Lung (tissue), 12 donors: ENCODE measurements around the gene ZFYVE9. TPM values are rescaled to one million over a fixed set of nuclear protein-coding genes. Genes with fewer than 3 reads are reported as not detected.
"Not testable (repeated sequence)": the region's sequence is repeated elsewhere in the genome, so short reads cannot be mapped to it uniquely, and the experiment has no call there.

Experiments used
- ATAC-seq: fragments of 200-7000 bp; cut with Tn5 transposase; one replicate; pipeline ENCODE4 v1.9.1; 2020; ENCODE audit warnings: moderate number of reproducible peaks; ENCODE audit not compliant: insufficient read depth, low FRiP score
- DNase-seq, 3 donors: peaks; one replicate each; pipeline ENCODE4 v3.0.0-alpha.2; 2013 to 2017
- H3K27ac ChIP-seq, 2 donors: one replicate each; pipeline ENCODE4 v1.5.1; 2013; ENCODE audit warnings: mild to moderate bottlenecking in 2 of 2, moderate library complexity in 2 of 2, control low read depth in 1 of 2, inconsistent platforms in 1 of 2, low read depth in 1 of 2, low read length in 1 of 2
- H3K27me3 ChIP-seq, 3 donors: one replicate each; pipeline ENCODE4 v1.5.1; 2013; ENCODE audit warnings: low read length in 2 of 3; ENCODE audit not compliant: control insufficient read depth in 3 of 3, insufficient read depth in 3 of 3
- H3K36me3 ChIP-seq, 4 donors: one replicate each; pipeline ENCODE4 v1.5.1; 2013; ENCODE audit warnings: low read length in 4 of 4, mild to moderate bottlenecking in 1 of 4, moderate library complexity in 1 of 4; ENCODE audit not compliant: control insufficient read depth in 4 of 4, insufficient read depth in 4 of 4
- H3K4me1 ChIP-seq, 5 donors: one replicate each; pipeline ENCODE4 v1.5.1; 2013; ENCODE audit warnings: low read length in 5 of 5, mild to moderate bottlenecking in 2 of 5, moderate library complexity in 1 of 5; ENCODE audit not compliant: control insufficient read depth in 5 of 5, insufficient read depth in 5 of 5
- H3K4me3 ChIP-seq: one replicate; pipeline ENCODE4 v1.5.1; 2013; ENCODE audit warnings: mild to moderate bottlenecking, control low read depth, moderate library complexity
- H3K9ac ChIP-seq, 2 donors: one replicate each; pipeline ENCODE4 v1.5.1; 2013; ENCODE audit warnings: low read length in 2 of 2, control low read depth in 1 of 2; ENCODE audit not compliant: insufficient read depth in 1 of 2
- H3K9me3 ChIP-seq, 4 donors: one replicate each; pipeline ENCODE4 v1.5.1; 2013; ENCODE audit warnings: low read length in 3 of 4, mild to moderate bottlenecking in 1 of 4, moderate library complexity in 1 of 4; ENCODE audit not compliant: control insufficient read depth in 4 of 4, insufficient read depth in 3 of 4
- CTCF ChIP-seq: IDR thresholded peaks from 2 replicates; pipeline ENCODE4 v1.5.1; 2012; ENCODE audit warnings: mild to moderate bottlenecking; ENCODE audit errors: control extremely low read depth, extremely low read depth
- WGBS, 2 donors: extraction: QIAGEN DNeasy Blood & Tissue Kit; methylation state at CpG; one replicate each; pipeline ENCODE4 v1.1.7; 2013; 5-methylcytosine and 5-hydroxymethylcytosine counted together
- polyA plus RNA-seq, 2 donors: library from polyadenylated mRNA; stranded (reverse); fragments of 200-250 nt; gene quantifications; one replicate each; pipeline ENCODE4 v1.2.1, GENCODE V29; 2013
- total RNA-seq, 2 donors: library from RNA; depleted of rRNA in 1 of 2; stranded (reverse); fragments of >200 nt in 1 of 2; gene quantifications; one replicate each; pipeline ENCODE4 v1.2.1, GENCODE V29; 2014 to 2021
- donor health status: control.
- donor health status: control.
- donor health status: Bipolar disorder and iron deficiency.
- donor health status: healthy.
- donor health status: DM: yes; HTN: yes; CAD: no.

ZFYVE9 gene
- total and polyA plus RNA-seq, 4 donors = 3.3 to 51.5 (median 9.9) TPM

DNA sequence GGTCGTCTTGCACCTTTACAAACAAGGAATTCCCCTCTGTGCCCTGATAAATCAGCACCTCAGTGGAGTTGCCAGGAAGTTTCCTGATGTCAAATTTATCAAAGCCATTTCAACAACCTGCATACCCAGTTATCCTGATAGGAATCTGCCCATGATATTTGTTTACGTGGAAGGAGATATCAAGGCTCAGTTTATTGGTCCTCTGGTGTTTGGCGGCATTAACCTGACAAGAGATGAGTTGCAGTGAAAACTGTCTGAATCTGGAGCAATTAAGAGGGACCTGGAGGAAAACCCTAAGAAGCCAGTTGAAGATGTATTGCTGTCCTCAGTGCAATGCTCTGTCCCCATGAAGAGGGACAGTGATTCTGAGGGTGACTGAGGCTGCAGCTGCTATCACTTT is 38.3 kb downstream of the ZFYVE9 start:
- H3K9me3 ChIP-seq = no peaks in the 10 kb centered on the region
- no peak overlapping the region for H3K27ac ChIP-seq
- 72 to 83% methylated on average over 3 of the region's 3 CpGs for WGBS, 2 donors

DNA sequence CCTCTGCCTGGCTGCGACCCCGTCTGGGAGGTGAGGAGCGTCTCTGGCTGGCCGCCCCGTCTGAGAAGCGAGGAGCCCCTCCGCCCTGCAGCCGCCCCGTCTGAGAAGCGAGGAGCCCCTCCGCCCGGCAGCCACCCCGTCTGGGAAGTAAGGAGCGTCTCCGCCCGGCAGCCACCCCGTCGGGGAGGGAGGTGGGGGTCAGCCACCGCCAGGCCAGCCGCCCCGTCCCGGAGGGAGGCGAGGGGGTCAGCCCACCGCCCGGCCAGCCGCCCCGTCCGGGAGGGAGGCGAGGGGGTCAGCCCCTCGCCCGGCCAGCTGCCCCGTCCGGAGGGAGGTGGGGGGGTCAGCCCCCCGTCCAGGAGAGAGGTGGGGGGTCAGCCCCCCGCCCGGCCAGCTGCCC is 39.9 kb downstream of the ZFYVE9 start:
- H3K27me3 ChIP-seq, H3K9ac ChIP-seq, H3K27ac ChIP-seq, ATAC-seq, H3K36me3 ChIP-seq, H3K9me3 ChIP-seq, H3K4me1 ChIP-seq, DNase-seq, H3K4me3 ChIP-seq: not testable (repeated sequence)
- 98 to 99% methylated on average over 29 to 36 of the region's 36 CpGs for WGBS, 2 donors

More for the DNA sequence above, 38.3 kb downstream of the ZFYVE9 start:
- H3K9ac ChIP-seq = no peak overlapping the region
- H3K4me1 ChIP-seq = peaks cover 0 to 1% (median 0%) of the 10 kb centered on the region in 5 donors
- H3K36me3 ChIP-seq = no peaks in the 10 kb centered on the region
- ATAC-seq (no peak), DNase-seq (no peak)
- H3K4me3 ChIP-seq = no peak overlapping the region
- TF ChIP-seq CTCF = no peak
- H3K27me3 ChIP-seq = no peaks in the 10 kb centered on the region

- H3K4me3 ChIP-seq, DNase-seq, H3K4me1 ChIP-seq, H3K9me3 ChIP-seq, H3K9ac ChIP-seq, H3K36me3 ChIP-seq, H3K27me3 ChIP-seq, ATAC-seq, H3K27ac ChIP-seq: not testable (repeated sequence)
- WGBS, 2 donors = 60 to 73% methylated on average over 4 to 5 of the region's 5 CpGs
Observed at GRCh38 chr1:52182328-52182727, 40.4 kb downstream of the ZFYVE9 start.

DNA sequence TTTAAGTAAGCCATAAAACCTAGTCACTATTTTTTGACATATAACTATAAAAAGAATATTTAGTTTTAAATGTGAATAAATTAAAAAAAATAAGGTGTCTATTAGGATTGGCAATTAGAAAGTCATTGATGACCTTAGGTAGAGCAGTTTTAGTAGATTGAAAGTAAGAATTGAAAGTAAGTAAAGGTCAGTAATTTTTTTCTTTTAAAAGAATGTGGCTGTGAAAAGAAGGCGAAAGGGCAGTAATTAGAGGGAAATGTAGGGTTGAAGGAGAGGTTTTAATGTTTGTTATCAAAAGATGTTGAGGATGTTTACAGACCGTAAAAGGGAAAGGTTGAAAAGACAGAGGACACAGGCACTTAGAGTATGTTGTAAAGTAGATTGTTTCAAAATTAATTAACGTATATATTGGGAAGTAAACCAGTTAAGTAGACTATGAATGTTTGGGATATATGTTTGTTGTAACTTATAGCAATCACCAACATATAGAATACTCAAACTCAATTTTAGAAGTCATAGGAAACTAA is 41.0 kb downstream of the ZFYVE9 start:
- Histone ChIP-seq H3K36me3 (no peaks in the 10 kb centered on the region), H3K27me3 (no peaks in the 10 kb centered on the region), H3K4me1 (no peaks in the 10 kb centered on the region), H3K9me3 (no peaks in the 10 kb centered on the region), H3K9ac (no peak overlapping the region), H3K4me3 (no peak overlapping the region), H3K27ac (no peak overlapping the region)
- no peak for ATAC-seq
- 75 to 83% methylated on average over 3 of the region's 3 CpGs for WGBS, 2 donors
- no peak for DNase-seq
- no peak for TF ChIP-seq CTCF

DNA sequence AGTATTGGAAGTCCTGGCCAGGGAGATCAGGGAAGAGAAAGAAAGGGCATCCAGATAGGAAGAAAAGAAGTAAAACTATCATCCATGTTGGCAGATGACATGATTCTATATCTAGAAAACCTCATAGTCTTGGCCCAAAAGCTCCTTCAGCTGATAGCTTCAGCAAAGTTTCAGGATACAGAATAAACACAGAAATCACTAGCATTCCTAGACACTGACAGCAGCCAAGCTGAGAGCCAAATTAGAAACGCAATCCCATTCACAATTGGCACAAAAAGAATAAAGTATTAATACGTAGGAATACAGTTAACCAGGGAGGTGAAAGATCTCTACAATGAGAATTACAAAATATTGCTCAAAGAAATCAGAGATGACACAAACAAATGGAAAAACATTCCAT is 44.6 kb downstream of the ZFYVE9 start:
- Histone ChIP-seq H3K27me3 (no peaks in the 10 kb centered on the region), H3K9ac (no peak overlapping the region), H3K27ac (no peak overlapping the region), H3K36me3 (no peaks in the 10 kb centered on the region), H3K9me3 (no peaks in the 10 kb centered on the region), H3K4me1 (peaks cover 0 to 5% (median 0%) of the 10 kb centered on the region in 5 donors), H3K4me3 (no peak overlapping the region)
- no peak for ATAC-seq
- peak in 2 of 3 donors; percentile 11 to 32 for DNase-seq
- TF ChIP-seq CTCF = no peak
- 74 to 77% methylated on average over 2 of the region's 2 CpGs for WGBS, 2 donors
